Measurements from ENCODE around the gene TNIP2.

DNA sequence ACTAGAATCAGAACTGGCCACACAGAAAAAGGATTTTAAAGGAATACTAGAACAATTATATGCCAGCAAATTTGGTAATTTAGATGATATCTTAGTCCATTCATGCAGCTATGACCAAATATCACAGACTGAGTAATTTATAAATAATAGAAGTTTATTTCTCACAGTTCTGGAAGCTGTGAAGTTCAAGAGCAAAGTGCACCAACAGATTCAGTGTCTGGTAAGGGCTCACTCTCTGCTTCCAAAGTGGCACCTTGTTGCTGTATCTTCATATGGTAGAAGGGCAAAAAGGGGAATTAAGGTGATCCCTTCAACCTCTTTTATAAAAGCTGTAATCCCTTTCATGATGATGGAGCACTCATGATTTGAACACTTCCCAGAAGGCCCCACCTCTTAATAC lies 20.3 kb downstream of the TNIP2 start:
- TF ChIP-seq ZNF274 (IDR thresholded peaks at IDR 0.05; ENCODE audit: low read depth, low read length) (no peak), SUZ12 (IDR thresholded peaks at IDR 0.05; ENCODE audit: extremely low read depth, insufficient read depth, insufficient read length) (no peak)

All from NT2/D1 (cell line).